Stomach (tissue), 9 donors: ENCODE data around the gene GTPBP4. TPM values are rescaled to one million over a fixed set of nuclear protein-coding genes. Genes with fewer than 3 reads are reported as not detected.

Experiments
- DNase-seq, 2 donors: peaks; one replicate each; pipeline versions ENCODE4 v3.0.0 to v3.0.0-alpha.2; 2013 to 2019
- H3K27ac ChIP-seq, 5 donors: fragments of 200-600 bp in 4 of 5; sonication (generic) in 4 of 5; one replicate each; pipeline ENCODE4 v1.5.1; 2013 to 2019; ENCODE audit warnings: mild to moderate bottlenecking in 1 of 5, moderate library complexity in 1 of 5
- H3K27me3 ChIP-seq, 3 donors: fragments of 200-600 bp; sonication (generic); one replicate each; pipeline ENCODE4 v1.5.1; 2017 to 2019; ENCODE audit warnings: mixed run types in 1 of 3
- H3K36me3 ChIP-seq, 4 donors: fragments of 200-600 bp; sonication (generic); 1 replicate in 3 of 4; 2 replicates in 1 of 4; pipeline ENCODE4 v1.5.1; 2016 to 2019
- H3K4me1 ChIP-seq, 4 donors: fragments of 200-600 bp; sonication (generic); one replicate each; pipeline ENCODE4 v1.5.1; 2016 to 2019
- H3K4me3 ChIP-seq, 4 donors: fragments of 200-600 bp; sonication (generic) in 3 of 4; one replicate each; pipeline ENCODE4 v1.5.1; 2016 to 2019; ENCODE audit warnings: mild to moderate bottlenecking in 1 of 4
- H3K9me3 ChIP-seq, 4 donors: fragments of 200-600 bp; sonication (generic); one replicate each; pipeline ENCODE4 v1.5.1; 2016 to 2019
- EP300 ChIP-seq: sonication (generic); formaldehyde crosslinking; IDR thresholded peaks from one replicate; pipeline ENCODE4 v1.6.1; 2017; ENCODE audit warnings: antibody characterized with exemption
- POLR2A ChIP-seq, 4 donors: fragments of 450-650 bp; IDR thresholded peaks; one replicate each; pipeline ENCODE4 v1.6.1; 2016; ENCODE audit warnings: antibody characterized with exemption in 4 of 4, control low read depth in 2 of 4, mild to moderate bottlenecking in 1 of 4, moderate library complexity in 1 of 4
- POLR2AphosphoS5 ChIP-seq, 3 donors: sonication (generic); formaldehyde crosslinking; IDR thresholded peaks; one replicate each; pipeline ENCODE4 v1.6.1; 2016; ENCODE audit warnings: antibody characterized with exemption in 3 of 3
- WGBS, 5 donors: extraction: QIAGEN DNeasy Blood & Tissue Kit in 3 of 5; methylation state at CpG; one replicate each; pipeline versions ENCODE4 v1.1.5 to v1.1.7; 2013 to 2018; 5-methylcytosine and 5-hydroxymethylcytosine counted together
- intact Hi-C: fragments of 100-400 bp; cut with DNase I; formaldehyde crosslinking; loops from one replicate; pipeline ENCODE4 v1.15.1; 2023; ENCODE audit warnings: low total_unique reads
- polyA plus RNA-seq, 3 donors: library from polyadenylated mRNA; stranded (reverse); fragments of 200-250 nt; gene quantifications; one replicate each; pipeline ENCODE4 v1.2.3, GENCODE V29; 2013
- total RNA-seq, 5 donors: library from RNA; depleted of rRNA; stranded (reverse); fragments of >200 nt; gene quantifications; one replicate each; pipeline versions ENCODE4 v1.1.0 to v1.2.3, GENCODE V29; 2014 to 2016
- TF ChIP-seq, protein P1 (sequence below), 7 experiments: fragments of 450-650 bp in 4 of 7; fragments of 200-600 bp in 3 of 7; sonication (generic) in 3 of 7; IDR thresholded peaks; one replicate each; pipeline ENCODE4 v1.5.1; 2016 to 2019; ENCODE audit warnings: antibody characterized with exemption in 7 of 7, control low read depth in 2 of 7, mild to moderate bottlenecking in 1 of 7
- donor health status: healthy with polysubstance abuse.
- donor health status: Bipolar disorder and iron deficiency.
- donor health status: healthy.

Gene GTPBP4
- total and polyA plus RNA-seq, 8 donors: 8.8 to 61.7 (median 16.8) TPM

DNA sequence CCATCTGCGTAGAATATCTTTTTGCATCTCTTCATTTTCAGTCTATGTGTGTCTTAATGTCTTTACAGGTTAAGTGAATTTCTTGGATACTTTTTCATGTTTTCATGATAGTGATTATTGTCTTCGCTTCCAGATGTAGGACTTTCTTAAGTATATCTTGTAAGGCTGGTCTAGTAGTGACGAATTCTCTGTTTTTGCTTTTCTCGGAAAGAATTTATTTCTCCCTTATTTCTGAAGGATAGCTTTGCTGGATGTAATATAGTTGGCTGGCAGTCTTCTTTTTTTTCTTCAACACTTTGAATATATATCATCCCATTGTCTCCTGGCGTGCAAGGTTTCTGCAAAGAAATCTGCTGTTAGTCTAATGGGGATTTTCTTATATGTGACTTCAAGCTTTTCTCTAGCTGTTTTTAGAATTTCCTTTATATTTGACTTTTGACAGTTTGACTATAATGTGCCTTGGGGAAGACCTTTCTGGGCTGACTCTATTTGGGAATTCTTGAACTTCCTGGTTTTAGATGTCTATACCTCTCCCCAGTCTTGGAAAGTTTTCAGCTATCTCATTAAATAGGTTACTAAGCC, 14.3 kb downstream of the GTPBP4 start:
- WGBS, 5 donors: 97 to 99% (median 99%) methylated on average over 5 of the region's 5 CpGs
- intact Hi-C loops: no loop called here
- no peak overlapping the region for H3K27ac ChIP-seq
- no peaks in the 10 kb centered on the region for H3K27me3 ChIP-seq
- peaks cover 0 to 13% (median 12%) of the 10 kb centered on the region in 4 donors for H3K9me3 ChIP-seq
- no peak for TF ChIP-seq EP300
- TF ChIP-seq, protein P1, sequence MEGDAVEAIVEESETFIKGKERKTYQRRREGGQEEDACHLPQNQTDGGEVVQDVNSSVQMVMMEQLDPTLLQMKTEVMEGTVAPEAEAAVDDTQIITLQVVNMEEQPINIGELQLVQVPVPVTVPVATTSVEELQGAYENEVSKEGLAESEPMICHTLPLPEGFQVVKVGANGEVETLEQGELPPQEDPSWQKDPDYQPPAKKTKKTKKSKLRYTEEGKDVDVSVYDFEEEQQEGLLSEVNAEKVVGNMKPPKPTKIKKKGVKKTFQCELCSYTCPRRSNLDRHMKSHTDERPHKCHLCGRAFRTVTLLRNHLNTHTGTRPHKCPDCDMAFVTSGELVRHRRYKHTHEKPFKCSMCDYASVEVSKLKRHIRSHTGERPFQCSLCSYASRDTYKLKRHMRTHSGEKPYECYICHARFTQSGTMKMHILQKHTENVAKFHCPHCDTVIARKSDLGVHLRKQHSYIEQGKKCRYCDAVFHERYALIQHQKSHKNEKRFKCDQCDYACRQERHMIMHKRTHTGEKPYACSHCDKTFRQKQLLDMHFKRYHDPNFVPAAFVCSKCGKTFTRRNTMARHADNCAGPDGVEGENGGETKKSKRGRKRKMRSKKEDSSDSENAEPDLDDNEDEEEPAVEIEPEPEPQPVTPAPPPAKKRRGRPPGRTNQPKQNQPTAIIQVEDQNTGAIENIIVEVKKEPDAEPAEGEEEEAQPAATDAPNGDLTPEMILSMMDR (IDR thresholded peaks at IDR 0.05): no peak
- no peak for TF ChIP-seq POLR2A (IDR thresholded peaks at IDR 0.05)
- no peak for TF ChIP-seq POLR2AphosphoS5 (IDR thresholded peaks at IDR 0.05)
- H3K36me3 ChIP-seq: peaks cover 98 to 100% (median 100%) of the 10 kb centered on the region in 4 donors
- no peak overlapping the region for H3K4me3 ChIP-seq
- H3K4me1 ChIP-seq: no peaks in the 10 kb centered on the region
- no peak for DNase-seq

- WGBS, 5 donors: 93 to 97% (median 96%) methylated on average over 4 to 9 of the region's 9 CpGs
- Histone ChIP-seq H3K27me3 (no peaks in the 10 kb centered on the region), H3K4me3 (no peak overlapping the region), H3K36me3 (peaks cover 96 to 100% (median 100%) of the 10 kb centered on the region in 4 donors), H3K4me1 (no peaks in the 10 kb centered on the region), H3K27ac (no peak overlapping the region), H3K9me3 (peaks cover 0 to 13% (median 12%) of the 10 kb centered on the region in 4 donors)
- intact Hi-C loops: no loop called here
- TF ChIP-seq POLR2AphosphoS5 (IDR thresholded peaks at IDR 0.05) (no peak), POLR2A (IDR thresholded peaks at IDR 0.05) (no peak), EP300 (no peak)
- TF ChIP-seq, protein P1 (IDR thresholded peaks at IDR 0.05): no peak
- DNase-seq: no peak
Observed at GRCh38 chr10:1003884-1004670, 15.8 kb downstream of the GTPBP4 start.

GRCh38 chr10:1006573-1006972, 18.3 kb downstream of the GTPBP4 start:
- no peak overlapping the region for H3K27ac ChIP-seq
- H3K36me3 ChIP-seq: peaks cover 92 to 100% (median 100%) of the 10 kb centered on the region in 4 donors
- H3K4me3 ChIP-seq: no peak overlapping the region
- intact Hi-C loops: no loop called here
- DNase-seq: no peak
- no peaks in the 10 kb centered on the region for H3K27me3 ChIP-seq
- 91 to 98% (median 96%) methylated on average over 9 of the region's 9 CpGs for WGBS, 5 donors
- peaks cover 0 to 13% (median 12%) of the 10 kb centered on the region in 4 donors for H3K9me3 ChIP-seq
- TF ChIP-seq EP300: no peak
- no peak for TF ChIP-seq POLR2AphosphoS5 (IDR thresholded peaks at IDR 0.05)
- TF ChIP-seq, protein P1 (IDR thresholded peaks at IDR 0.05): no peak
- TF ChIP-seq POLR2A (IDR thresholded peaks at IDR 0.05): no peak
- H3K4me1 ChIP-seq: no peaks in the 10 kb centered on the region

DNA sequence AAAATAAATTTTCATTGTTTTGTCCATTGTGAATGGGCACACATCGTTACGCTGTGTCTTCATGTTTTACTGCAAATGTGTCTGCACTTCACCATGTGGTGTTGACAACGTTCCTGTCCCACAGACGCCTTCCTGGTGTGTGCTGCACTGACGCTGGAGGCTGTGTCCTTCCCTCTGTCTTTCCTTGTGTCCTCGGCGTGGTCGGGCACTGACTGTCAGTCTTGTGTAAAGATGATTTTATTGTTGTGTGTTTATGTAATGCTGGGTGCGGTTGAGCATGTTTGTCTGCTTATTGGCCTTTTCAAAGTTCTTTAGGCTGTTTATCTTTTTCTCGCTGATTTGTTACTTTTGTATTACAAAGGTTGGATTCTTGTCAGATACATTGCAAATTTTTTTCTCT, 19.3 kb downstream of the GTPBP4 start:
- Histone ChIP-seq H3K27ac (no peak overlapping the region), H3K4me3 (no peak overlapping the region), H3K4me1 (no peaks in the 10 kb centered on the region), H3K9me3 (peaks cover 0 to 5% (median 4%) of the 10 kb centered on the region in 4 donors), H3K36me3 (peaks cover 93 to 100% (median 100%) of the 10 kb centered on the region in 4 donors), H3K27me3 (no peaks in the 10 kb centered on the region)
- intact Hi-C loops: no loop called here
- TF ChIP-seq POLR2AphosphoS5 (IDR thresholded peaks at IDR 0.05) (no peak), POLR2A (IDR thresholded peaks at IDR 0.05) (no peak), EP300 (no peak)
- TF ChIP-seq, protein P1 (IDR thresholded peaks at IDR 0.05): no peak
- 87 to 89% (median 89%) methylated on average over 10 of the region's 10 CpGs for WGBS, 5 donors
- DNase-seq: no peak
